Common myeloid progenitor, CD34-positive (primary cell): ENCODE results near the gene CCDC59.
A peak's percentile ranks its signal among the peaks of the same experiment; 100 is the strongest.
"Not testable (repeated sequence)": the region's sequence is repeated elsewhere in the genome, so short reads cannot be mapped to it uniquely, and the experiment has no call there.

Experiments
- CTCF ChIA-PET: fragments of 350-600 bp; sonication (Branson Sonifier 250); formaldehyde crosslinking; loops from one replicate; lab custom pipeline; 2021; ENCODE audit warnings: antibody characterized with exemption; lab: Charles Lee
- POLR2A ChIA-PET: fragments of 350-600 bp; sonication (Branson Sonifier 250); formaldehyde crosslinking; loops from one replicate; lab custom pipeline; 2021; ENCODE audit warnings: antibody characterized with exemption; lab: Charles Lee
- DNase-seq, 3 donors: peaks; one replicate each; pipeline versions ENCODE4 v3.0.0 to v3.0.0-alpha.2; 2013
- H3K27ac ChIP-seq, 2 experiments: 1 replicate in 1 of 2; 2 replicates in 1 of 2; pipeline ENCODE4 v1.7.0; 2013; ENCODE audit warnings: inconsistent platforms in 2 of 2, low read length in 2 of 2, mild to moderate bottlenecking in 2 of 2, low read depth in 1 of 2, moderate library complexity in 1 of 2; ENCODE audit not compliant: severe bottlenecking in 2 of 2, insufficient read depth in 1 of 2, poor library complexity in 1 of 2
- H3K27me3 ChIP-seq, 5 experiments: replicated peaks in 2 of 5; 1 replicate in 3 of 5; 2 replicates in 2 of 5; pipeline versions ENCODE4 v1.6.1 to v1.7.0; 2013; ENCODE audit warnings: low read length in 4 of 5, mild to moderate bottlenecking in 2 of 5, moderate library complexity in 2 of 5, inconsistent platforms in 1 of 5; ENCODE audit not compliant: insufficient read depth in 5 of 5, control insufficient read depth in 4 of 5
- H3K36me3 ChIP-seq, 4 experiments: 1 replicate in 2 of 4; 2 replicates in 2 of 4; pipeline versions ENCODE4 v1.6.1 to v1.7.0; 2013; ENCODE audit warnings: low read length in 3 of 4, control low read depth in 1 of 4, mild to moderate bottlenecking in 1 of 4; ENCODE audit not compliant: control insufficient read depth in 4 of 4, insufficient read depth in 4 of 4
- H3K4me1 ChIP-seq, 4 experiments: 1 replicate in 3 of 4; 2 replicates in 1 of 4; pipeline versions ENCODE4 v1.6.1 to v1.7.1; 2013; ENCODE audit warnings: low read length in 3 of 4, mild to moderate bottlenecking in 3 of 4, control low read depth in 1 of 4, inconsistent platforms in 1 of 4, moderate library complexity in 1 of 4; ENCODE audit not compliant: control insufficient read depth in 4 of 4, insufficient read depth in 4 of 4; ENCODE audit errors: control extremely low read depth in 1 of 4
- H3K4me3 ChIP-seq, 7 experiments: 1 replicate in 4 of 7; 2 replicates in 3 of 7; pipeline versions ENCODE4 v1.5.1 to v1.7.0; 2013; ENCODE audit warnings: mild to moderate bottlenecking in 7 of 7, low read length in 6 of 7, moderate library complexity in 6 of 7, inconsistent platforms in 2 of 7, low read depth in 2 of 7, control low read depth in 1 of 7; ENCODE audit not compliant: insufficient read depth in 4 of 7, control insufficient read depth in 1 of 7; ENCODE audit errors: extremely low read depth in 1 of 7
- H3K9me3 ChIP-seq, 5 experiments: 1 replicate in 4 of 5; 2 replicates in 1 of 5; pipeline versions ENCODE4 v1.6.1 to v1.7.1; 2013; ENCODE audit warnings: low read length in 4 of 5, mild to moderate bottlenecking in 2 of 5, inconsistent platforms in 1 of 5, low read depth in 1 of 5, moderate library complexity in 1 of 5; ENCODE audit not compliant: control insufficient read depth in 4 of 5, insufficient read depth in 2 of 5; ENCODE audit errors: control extremely low read depth in 1 of 5
- WGBS: methylation state at CpG from one replicate; pipeline ENCODE4 v1.1.5; 2013; ENCODE audit not compliant: insufficient coverage; 5-methylcytosine and 5-hydroxymethylcytosine counted together

Gene CCDC59

DNA sequence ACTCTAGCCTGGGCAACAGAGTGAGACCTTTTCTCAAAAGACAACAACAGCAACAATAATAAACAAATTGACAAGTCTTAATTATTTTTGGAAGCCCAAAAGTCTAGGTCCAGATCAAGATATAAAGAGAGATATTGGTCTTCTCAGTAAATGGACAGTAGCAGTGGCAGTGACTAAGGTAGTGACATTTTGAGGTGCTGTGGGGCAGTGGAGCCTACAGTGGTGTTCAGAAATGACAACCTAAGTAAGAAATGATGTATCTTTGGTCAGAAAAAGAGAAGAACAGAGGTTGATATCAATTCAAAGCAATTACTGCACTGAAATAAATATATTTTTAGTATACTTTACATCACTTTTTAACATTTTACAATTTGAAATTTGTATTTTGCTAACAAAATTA lies 20.8 kb upstream of the CCDC59 start:
- Histone ChIP-seq H3K4me3 (no peak overlapping the region), H3K36me3 (peaks cover 0 to 6% (median under 1%) of the 10 kb centered on the region in 4 experiments), H3K27ac (no peak overlapping the region), H3K27me3 (no peaks in the 10 kb centered on the region), H3K4me1 (peaks cover 0 to 2% (median 0%) of the 10 kb centered on the region in 4 experiments), H3K9me3 (peaks cover 0 to 3% (median 1%) of the 10 kb centered on the region in 5 experiments)
- no peak for DNase-seq
- ChIA-PET POLR2A (no interaction called here), CTCF (no interaction called here)

DNA sequence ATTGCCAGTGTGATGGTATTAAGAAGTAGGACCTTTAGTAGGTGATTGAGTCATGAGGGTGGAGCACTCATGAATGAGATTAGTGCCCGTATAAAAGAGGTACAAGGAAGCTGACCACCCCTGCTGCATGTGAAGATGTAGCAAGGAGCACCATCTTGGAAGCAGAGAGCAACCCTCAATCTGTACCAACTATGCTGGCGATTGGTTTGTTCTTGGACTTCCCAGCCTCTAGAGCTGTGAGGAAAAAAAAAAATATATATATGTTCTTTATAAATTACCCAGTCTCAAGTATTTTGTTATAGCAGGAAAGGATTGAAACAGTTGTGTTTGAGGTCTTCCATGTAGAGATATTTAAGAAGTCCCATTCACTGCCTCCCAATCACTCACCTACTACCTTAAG lies 17.0 kb upstream of the CCDC59 start:
- Histone ChIP-seq H3K27me3 (no peaks in the 10 kb centered on the region), H3K4me1 (peaks cover 0 to 2% (median 0%) of the 10 kb centered on the region in 4 experiments), H3K36me3 (peaks cover 0 to 12% (median 4%) of the 10 kb centered on the region in 4 experiments), H3K4me3 (no peak overlapping the region), H3K27ac (no peak overlapping the region), H3K9me3 (peaks cover 0 to 3% (median 2%) of the 10 kb centered on the region in 5 experiments)
- 100% methylated on average over 1 of the region's 2 CpGs for WGBS
- no peak for DNase-seq
- ChIA-PET CTCF (interaction anchor here (1.3 kb wide), 1 partner anchor 9 kb away, joined by 5 read pairs; no protein-coding TSS in a partner anchor), POLR2A (no interaction called here)

DNA sequence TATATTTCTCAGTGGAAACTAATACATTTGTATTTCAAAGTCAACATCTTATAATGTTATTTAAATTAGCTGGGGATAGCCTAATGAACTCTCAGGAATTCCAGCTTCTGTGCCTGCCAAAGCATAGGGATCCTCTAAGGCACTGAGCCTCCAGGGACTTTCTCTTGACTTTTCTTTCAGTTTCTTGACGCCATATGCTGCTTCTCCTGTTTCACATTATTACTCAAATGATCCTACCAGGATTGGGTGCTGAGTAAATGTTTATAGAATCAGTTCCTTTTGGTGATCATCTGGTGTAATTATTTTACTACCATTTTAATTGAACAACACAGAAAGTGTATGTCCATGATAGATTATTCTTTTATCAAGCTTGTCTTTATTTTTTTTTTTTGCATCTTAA lies 8.0 kb upstream of the CCDC59 start:
- no peak for DNase-seq
- no CpG with 5 or more reads among the region's 1 CpG for WGBS
- POLR2A ChIA-PET: no interaction called here
- Histone ChIP-seq H3K36me3 (no peaks in the 10 kb centered on the region), H3K27ac (no peak overlapping the region), H3K4me3 (no peak overlapping the region), H3K27me3 (no peaks in the 10 kb centered on the region), H3K4me1 (no peaks in the 10 kb centered on the region), H3K9me3 (peaks cover 0 to 2% (median 0%) of the 10 kb centered on the region in 5 experiments)
- CTCF ChIA-PET: interaction anchor here (1.1 to 1.7 kb wide), 2 partner anchors 9 kb away, joined by 3 to 5 read pairs; no protein-coding TSS in a partner anchor

DNA sequence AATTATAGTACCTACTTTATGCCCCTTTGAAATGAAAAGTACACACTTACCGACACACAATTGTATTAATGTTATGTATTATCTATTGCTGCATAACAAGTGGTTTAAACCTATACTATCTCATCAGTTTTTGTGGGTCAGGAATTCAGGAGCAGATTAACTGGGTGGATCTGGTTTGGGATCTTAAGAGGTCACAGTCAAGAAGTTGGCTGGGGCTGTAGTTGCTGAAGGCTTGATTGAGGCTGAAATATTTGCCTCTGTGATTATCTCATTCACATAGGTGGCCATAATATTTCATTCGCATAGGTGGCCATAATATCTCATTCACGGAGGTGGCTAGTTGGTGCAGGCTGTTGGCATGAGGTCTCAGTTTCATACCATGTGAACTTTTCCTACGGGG lies 5.8 kb upstream of the CCDC59 start:
- ChIA-PET POLR2A (no interaction called here), CTCF (interaction anchor here (1.7 kb wide), 1 partner anchor 1462 kb away, joined by 4 read pairs; no protein-coding TSS in a partner anchor)
- Histone ChIP-seq H3K27ac (no peak overlapping the region), H3K4me3 (no peak overlapping the region), H3K9me3 (no peaks in the 10 kb centered on the region), H3K27me3 (no peaks in the 10 kb centered on the region), H3K36me3 (no peaks in the 10 kb centered on the region), H3K4me1 (peaks cover 0 to 9% (median 6%) of the 10 kb centered on the region in 4 experiments)
- no peak for DNase-seq
- WGBS: 89% methylated on average over 3 of the region's 4 CpGs

DNA sequence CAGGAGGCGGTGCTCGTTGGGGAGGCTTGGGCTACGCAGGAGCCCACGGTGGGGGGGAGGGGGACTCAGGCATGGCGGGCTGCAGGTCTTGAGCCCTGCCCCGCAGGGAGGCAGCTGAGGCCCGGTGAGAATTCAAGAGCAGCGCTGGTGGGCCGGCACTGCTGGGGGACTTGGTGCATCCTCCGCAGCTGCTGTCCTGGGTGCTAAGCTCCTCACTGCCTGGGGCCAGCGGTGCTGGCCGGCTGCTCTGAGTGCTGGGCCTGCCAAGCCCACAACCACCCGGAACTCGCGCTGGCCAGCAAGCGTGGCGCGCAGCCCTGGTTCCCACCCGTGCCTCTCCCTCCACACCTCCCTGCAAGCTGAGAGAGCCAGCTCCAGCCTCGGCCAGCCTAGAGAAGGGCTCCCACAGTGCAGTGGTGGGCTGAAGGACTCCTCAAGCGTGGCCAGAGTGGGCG lies 3.3 kb upstream of the CCDC59 start:
- DNase-seq: no peak
- no peak overlapping the region for H3K27ac ChIP-seq
- no peak overlapping the region for H3K4me3 ChIP-seq
- peaks cover 0 to under 1% (median 0%) of the 10 kb centered on the region in 4 experiments for H3K36me3 ChIP-seq
- ChIA-PET CTCF (interaction anchor here (0.8 kb wide), 1 partner anchor 717 kb away, joined by 3 read pairs; no protein-coding TSS in a partner anchor), POLR2A (no interaction called here)
- no peaks in the 10 kb centered on the region for H3K27me3 ChIP-seq
- peaks cover 12 to 19% (median 16%) of the 10 kb centered on the region in 4 experiments for H3K4me1 ChIP-seq
- no peaks in the 10 kb centered on the region for H3K9me3 ChIP-seq
- WGBS: 90% methylated on average over 22 of the region's 22 CpGs

DNA sequence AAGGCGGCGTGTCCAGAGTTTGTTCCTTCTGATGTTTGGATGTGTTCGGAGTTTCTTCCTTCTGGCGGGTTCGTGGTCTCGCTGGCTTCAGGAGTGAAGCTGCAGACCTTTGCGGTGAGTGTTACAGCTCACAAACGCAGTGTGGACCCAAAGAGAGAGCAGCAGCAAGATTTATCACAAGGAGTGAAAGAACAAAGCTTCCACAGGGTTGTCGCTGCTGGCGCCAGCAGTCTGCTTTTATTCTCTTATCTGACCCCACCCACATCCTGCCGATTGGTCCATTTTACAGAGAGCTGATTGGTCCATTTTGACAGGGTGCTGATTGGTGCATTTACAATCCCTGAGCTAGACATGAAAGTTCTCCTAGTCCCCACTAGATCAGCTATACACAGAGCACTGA lies 2.6 kb upstream of the CCDC59 start:
- 100% methylated on average over 6 of the region's 11 CpGs for WGBS
- H3K36me3 ChIP-seq: not testable (repeated sequence)
- CTCF ChIA-PET: interaction anchor here (0.8 to 1.7 kb wide), 2 partner anchors 9 to 716 kb away, joined by 3 to 6 read pairs; no protein-coding TSS in a partner anchor

DNA sequence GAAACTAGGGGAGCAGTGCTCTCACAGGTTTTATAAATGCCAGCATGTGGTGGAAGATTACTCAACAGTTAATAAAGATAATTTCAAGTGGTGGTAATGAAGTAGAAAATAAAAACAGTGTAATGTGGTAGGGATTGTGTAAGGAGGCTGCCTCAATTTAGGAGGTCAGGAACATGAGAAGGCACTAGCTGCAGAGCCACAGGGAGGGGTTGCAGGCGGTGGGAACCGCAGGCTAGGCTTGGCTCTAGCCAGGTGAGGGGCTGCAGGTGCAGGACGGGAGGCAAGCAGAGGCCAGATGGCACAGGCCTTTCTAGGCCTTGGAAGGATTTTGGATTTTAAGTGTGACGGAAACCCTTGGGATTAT lies 910 bp upstream of the CCDC59 start:
- WGBS: 30% methylated on average over 3 of the region's 4 CpGs
- Histone ChIP-seq H3K9me3 (no peaks in the 10 kb centered on the region), H3K4me1 (peaks cover 12 to 24% (median 16%) of the 10 kb centered on the region in 4 experiments), H3K27me3 (no peaks in the 10 kb centered on the region), H3K36me3 (peaks cover 0 to 22% (median 6%) of the 10 kb centered on the region in 4 experiments), H3K27ac (peak overlapping the region; percentile 21 to 99), H3K4me3 (peak overlapping the region in 6 of 7 experiments; percentile 73 to 100 (median 98))
- DNase-seq: no peak
- ChIA-PET CTCF (interaction anchor here (0.6 to 1.7 kb wide), 5 partner anchors 8 to 882 kb away, joined by 3 to 6 read pairs (median 3); no protein-coding TSS in a partner anchor), POLR2A (no interaction called here)

More for the DNA sequence above, 2.6 kb upstream of the CCDC59 start:
- POLR2A ChIA-PET, H3K27me3 ChIP-seq, DNase-seq, H3K4me3 ChIP-seq, H3K27ac ChIP-seq, H3K9me3 ChIP-seq: not testable (repeated sequence)
- peaks cover 12 to 24% (median 16%) of the 10 kb centered on the region in 4 experiments for H3K4me1 ChIP-seq
